Hepatic stellate cell (primary cell): ENCODE measurements around the gene IFITM10.

Experiments
- DNase-seq: peaks from one replicate; pipeline ENCODE4 v3.0.0; 2011; ENCODE audit warnings: low spot score

Gene IFITM10

GRCh38 chr11:1751531-1751921, 1.1 kb upstream of the IFITM10 start:
- no peak for DNase-seq

DNA sequence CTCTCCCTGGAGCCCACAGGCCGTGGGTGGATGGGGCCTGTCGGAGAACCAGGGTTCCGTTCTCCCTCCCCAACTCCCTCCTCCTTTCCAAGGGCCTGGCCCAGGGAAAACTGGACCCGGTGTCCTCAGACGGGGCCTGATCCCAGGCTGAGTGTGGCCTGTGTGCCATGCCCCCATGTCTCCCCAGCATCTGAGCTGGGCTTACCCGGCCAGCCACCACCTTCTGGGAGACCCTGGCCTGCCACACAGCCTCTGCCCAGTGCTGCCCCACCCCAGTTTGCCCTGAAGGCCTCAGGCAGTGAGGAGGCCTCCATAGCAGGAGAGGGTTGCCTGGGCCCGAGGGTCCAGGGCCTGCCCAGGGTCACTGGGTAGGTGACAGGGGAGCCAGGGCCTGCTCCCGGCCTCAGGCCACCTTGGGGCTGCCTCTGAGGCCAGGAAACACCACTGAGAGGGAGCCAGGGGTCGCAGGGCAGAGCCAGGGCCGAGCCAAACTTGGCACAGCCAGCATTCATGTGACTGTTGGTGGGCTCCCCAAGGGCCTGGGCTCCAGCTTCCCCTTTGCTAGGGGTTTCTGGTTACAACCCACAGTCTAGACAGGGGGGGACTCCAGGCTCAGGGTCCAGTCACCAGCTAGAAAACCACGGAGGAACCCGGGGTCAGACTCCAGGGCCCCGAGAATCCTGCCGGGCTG, 590 bp upstream of the IFITM10 start:
- DNase-seq: peak; percentile 38

- peak; percentile 99 for DNase-seq
Measured at GRCh38 chr11:1749395-1750351, 722 bp downstream of the IFITM10 start.

- DNase-seq: peak; percentile 85
Measured at GRCh38 chr11:1748636-1749394, 1.6 kb downstream of the IFITM10 start.

GRCh38 chr11:1747753-1748635, 2.4 kb downstream of the IFITM10 start:
- no peak for DNase-seq

DNA sequence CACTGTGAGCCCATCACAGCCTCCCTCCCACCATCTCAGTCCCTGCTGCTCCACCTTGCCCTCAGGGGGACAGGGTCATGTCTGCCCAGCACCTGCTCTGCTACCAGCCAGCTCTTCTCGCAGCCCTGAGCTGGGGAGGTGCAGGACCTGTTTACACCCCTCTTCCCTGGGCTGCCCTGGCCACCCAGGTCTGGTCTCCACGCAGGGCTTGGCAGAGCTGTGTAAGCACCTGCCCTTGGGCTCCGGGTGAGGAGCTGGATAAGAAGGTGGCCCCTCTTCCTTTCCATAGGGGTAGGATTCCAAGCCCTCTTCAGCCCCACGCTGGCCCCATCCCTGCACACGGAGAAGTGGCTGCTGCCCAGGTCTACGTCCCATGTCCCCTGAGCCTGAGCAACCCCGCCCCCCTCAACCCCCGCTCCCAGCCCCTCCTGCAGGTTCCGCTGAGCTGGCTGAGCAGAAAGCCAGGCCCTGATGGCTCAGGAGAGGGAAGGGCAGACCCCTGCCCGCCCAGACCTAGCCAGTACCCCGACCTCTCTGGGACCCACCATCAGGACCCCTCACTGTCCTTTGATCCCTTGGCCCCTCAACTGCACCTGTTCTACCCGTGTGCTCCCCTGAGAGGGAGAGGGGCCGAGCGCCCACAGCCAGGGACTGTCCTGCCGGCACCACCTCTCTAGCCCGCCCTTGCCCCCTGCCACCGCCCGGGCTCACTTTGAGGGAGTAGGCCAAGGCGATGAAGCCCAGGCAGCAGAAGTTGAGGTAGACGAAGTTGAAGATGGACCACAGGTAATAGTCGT, 3.2 kb downstream of the IFITM10 start:
- no peak for DNase-seq

GRCh38 chr11:1746511-1746931, 3.9 kb downstream of the IFITM10 start:
- DNase-seq: no peak

- DNase-seq: no peak
Measured at GRCh38 chr11:1745701-1746320, 4.6 kb downstream of the IFITM10 start.

DNA sequence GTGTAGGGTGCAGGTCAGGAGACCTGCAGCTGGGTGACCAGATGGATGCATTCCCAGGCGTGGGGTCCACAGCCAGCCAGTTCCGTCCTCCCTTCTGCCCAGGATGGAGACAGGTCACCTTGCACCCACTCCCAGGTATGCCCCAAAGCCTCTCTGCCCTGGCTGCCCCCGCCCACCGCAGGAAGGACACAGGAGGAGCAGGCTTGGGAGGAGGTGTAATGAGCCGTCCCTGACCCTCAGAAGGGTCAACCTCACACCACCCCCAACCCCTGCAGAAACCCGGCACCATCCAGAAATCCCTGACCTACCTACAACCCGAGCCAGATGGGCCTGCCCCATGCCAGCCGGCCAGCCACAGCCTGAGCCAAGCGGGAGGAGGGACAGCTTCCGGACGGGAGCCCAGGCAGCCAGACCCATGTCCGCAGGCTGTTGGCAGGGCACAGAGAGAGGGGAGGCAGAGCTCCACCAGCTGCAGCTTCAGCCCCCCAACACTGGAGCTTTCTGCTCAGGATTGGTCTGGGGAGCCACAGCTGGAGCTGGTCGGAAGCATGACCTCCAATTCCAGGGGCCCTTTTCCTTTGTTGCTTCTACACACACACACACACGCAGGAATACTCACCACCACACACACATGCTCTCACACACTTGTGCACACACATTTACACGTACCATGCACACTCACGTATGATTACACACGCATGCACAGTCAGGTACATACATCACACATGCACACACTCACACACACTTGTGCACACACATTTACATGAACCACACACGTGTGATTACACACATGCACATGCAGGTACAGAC, 5.3 kb downstream of the IFITM10 start:
- no peak for DNase-seq

- no peak for DNase-seq
Measured at GRCh38 chr11:1744137-1744886, 6.1 kb downstream of the IFITM10 start.

DNA sequence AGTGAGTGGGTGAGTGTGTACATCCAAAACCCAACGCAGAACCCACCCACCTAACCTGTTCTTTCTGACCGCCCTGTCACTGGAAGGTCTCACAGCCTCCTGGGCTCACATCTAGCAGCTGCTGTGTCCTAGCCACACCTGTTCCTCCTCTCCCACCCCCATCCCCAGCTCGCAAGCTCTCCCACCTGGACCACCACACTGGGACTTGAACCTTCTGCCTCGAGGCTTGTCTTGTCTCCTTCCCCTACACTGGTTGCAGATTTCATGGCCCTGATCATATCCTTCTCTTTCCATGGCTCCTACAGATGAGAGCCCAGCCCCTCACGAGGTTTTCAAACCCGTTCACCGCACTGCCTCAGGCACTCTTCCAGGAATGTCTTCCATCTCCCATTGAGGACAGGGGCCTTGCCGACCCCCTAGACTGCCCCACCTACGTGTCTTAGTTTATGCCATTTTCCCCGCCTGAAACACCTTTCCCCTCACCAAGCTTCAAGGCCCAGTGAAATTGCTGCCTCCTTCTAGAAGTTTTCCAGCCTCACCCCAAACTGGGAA, 6.7 kb downstream of the IFITM10 start:
- DNase-seq: no peak

- no peak for DNase-seq
Measured at GRCh38 chr11:1742869-1743584, 7.4 kb downstream of the IFITM10 start.

- DNase-seq: no peak
Measured at GRCh38 chr11:1742371-1742770, 8.0 kb downstream of the IFITM10 start.

- no peak for DNase-seq
Measured at GRCh38 chr11:1741741-1742140, 8.7 kb downstream of the IFITM10 start.

DNA sequence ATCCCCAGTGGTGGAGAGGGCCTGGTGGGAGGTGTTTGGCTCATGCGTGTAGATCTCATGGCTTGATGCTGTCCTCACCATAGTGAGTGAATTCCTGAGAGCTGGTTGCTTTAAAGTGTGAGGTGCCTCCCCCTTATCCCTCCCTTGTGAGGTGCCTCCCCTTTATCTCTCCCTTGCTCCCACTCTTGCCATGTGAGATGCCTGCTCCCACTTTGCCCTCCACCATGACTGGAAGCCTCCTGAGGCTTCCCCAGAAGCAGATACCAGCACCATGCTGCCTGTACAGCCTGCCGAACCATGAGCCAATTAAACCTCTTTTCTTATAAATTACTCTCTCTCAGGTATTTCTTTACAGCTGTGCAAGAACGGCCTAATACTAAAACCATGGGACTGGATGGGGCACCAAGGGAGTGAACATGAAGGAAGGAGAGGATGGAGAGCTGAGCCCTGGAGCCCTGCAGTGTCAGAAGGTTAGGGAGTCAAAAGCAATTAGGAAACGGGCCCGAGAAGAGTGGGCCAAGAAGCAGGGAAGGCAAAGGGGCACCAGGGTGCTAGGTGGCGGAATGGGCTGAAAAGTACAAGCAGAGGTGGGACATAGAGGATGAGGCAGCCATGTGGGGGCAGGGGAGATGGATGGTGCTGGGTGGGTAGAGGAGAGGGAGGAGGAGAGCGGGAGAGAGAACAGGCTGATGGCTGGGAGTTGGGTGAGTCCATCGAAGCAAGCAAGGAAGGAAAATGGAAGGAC, 9.4 kb downstream of the IFITM10 start:
- no peak for DNase-seq

DNA sequence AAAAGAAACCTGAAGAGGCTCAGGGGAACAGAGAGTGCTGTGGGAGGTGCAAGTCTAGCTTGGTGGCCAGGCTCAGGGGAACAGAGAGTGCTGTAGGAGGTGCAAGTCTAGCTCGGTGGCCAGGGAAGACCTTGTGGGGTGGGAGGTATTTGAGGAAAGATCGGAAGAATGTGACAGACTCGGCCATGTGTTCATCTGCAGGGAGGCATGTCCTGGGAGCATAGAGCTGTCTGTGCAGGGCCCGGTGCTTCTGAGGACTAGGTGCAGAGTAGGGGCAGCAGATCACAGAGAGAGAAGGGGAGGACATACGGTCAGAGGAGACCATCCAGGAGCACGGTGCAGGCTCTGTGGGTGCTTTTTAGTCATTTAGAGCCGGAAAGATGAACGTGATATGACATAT, 10.8 kb downstream of the IFITM10 start:
- no peak for DNase-seq

- DNase-seq: no peak
Measured at GRCh38 chr11:1738380-1738779, 12.0 kb downstream of the IFITM10 start.
